Thyroid gland (tissue), 4 donors: ENCODE results near the gene OLFM1.

Experiments used
- CTCF ChIP-seq, 6 experiments: fragments of 200-600 bp in 3 of 6; fragments of 450-650 bp in 3 of 6; sonication (generic) in 3 of 6; IDR thresholded peaks; one replicate each; pipeline ENCODE4 v1.5.1; 2016 to 2019; ENCODE audit warnings: antibody characterized with exemption in 6 of 6, mild to moderate bottlenecking in 2 of 6, inconsistent platforms in 1 of 6, moderate library complexity in 1 of 6
- POLR2A ChIP-seq, 2 donors: fragments of 450-650 bp; IDR thresholded peaks; one replicate each; pipeline ENCODE4 v1.6.1; 2017; ENCODE audit warnings: antibody characterized with exemption in 2 of 2, mild to moderate bottlenecking in 2 of 2, moderate library complexity in 1 of 2

DNA sequence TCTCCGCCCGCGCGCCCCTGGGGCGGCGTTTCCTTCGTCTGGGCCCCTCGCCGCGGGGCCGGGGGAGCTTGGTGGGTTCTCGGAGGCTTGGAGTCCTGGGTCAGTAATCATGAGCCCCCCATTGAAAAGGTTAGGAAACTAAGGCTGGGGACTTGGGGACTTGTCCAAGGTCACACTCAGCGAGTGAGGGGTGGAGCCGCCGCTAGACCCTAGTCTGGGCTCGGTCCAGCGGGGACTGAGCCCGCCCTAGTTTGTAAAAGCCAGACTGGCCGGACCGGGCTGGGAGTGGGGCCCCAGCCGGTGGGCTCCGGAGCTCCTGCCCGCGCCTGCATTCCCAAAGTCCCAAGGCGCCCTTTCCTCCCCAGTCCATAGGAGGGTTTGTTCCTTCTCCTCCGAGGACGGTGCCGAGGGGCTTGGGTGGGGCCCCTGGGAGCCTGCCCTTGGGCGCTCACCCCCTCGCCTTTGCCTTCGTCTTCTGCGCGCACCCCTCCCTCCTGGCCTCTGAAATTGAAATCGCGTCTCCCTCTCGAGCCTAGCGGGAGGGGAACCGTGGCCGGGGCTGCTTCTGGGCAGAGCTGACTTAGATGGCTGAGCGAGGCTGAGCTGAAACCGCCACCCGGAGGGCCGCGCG is 995 bp downstream of the OLFM1 start:
- TF ChIP-seq CTCF (IDR thresholded peaks at IDR 0.05) (no peak), POLR2A (IDR thresholded peaks at IDR 0.05) (no peak)
